K562 (cell line): ENCODE data around the gene TMEM126A. TPM values are rescaled to one million over a fixed set of nuclear protein-coding genes. Genes with fewer than 3 reads are reported as not detected.

Experiments
- ATAC-seq: fragments of 200-7000 bp; cut with Tn5 transposase; 3 replicates; pipeline ENCODE4 v1.9.1; 2020; ENCODE audit warnings: moderate library complexity
- BruUV-seq: library from RNA; stranded (reverse); fragments of 400-500 nt; replicated peaks from 2 replicates; lab custom pipeline; 2021; lab: Mats Ljungman, UMichigan
- CTCF ChIA-PET: fragments of 300-600 bp; formaldehyde crosslinking; extraction: SDS; loops from one replicate; lab custom pipeline; 2021; ENCODE audit warnings: low intra/inter-chr PET ratio; lab: Yijun Ruan, JAX
- POLR2A ChIA-PET: fragments of 300-600, 350-650 bp; sonication (Branson Sonifier 250); formaldehyde crosslinking; extraction: SDS; loops from one replicate; lab custom pipeline; 2021; ENCODE audit warnings: antibody characterized with exemption, inconsistent platforms; lab: Yijun Ruan, JAX
- DNase-seq, 4 experiments: peaks; one replicate each; pipeline versions ENCODE4 v3.0.0 to v3.0.0-alpha.2; 2011 to 2018; ENCODE audit warnings: low spot score in 3 of 4, mixed read lengths in 3 of 4; ENCODE audit errors: extremely low read depth in 1 of 4
- FAIRE-seq: peaks from 2 replicates; lab custom pipeline; 2011; peaks lifted over from hg19 to GRCh38; lab: Jason Lieb, UNC
- H2AFZ ChIP-seq: 2 replicates; pipeline ENCODE4 v1.6.0; 2011; ENCODE audit warnings: low read depth, low read length, control low read depth, inconsistent platforms
- H3K27ac ChIP-seq: fragments of 200-600 bp; 3 replicates; pipeline ENCODE4 v1.8.0; 2011; ENCODE audit warnings: low read depth, mild to moderate bottlenecking, control low read depth, inconsistent platforms, low read length, moderate library complexity, mixed read lengths; ENCODE audit errors: extremely low read depth
- H3K27me3 ChIP-seq, 2 experiments: fragments of 300-600 bp in 1 of 2; 2 replicates in 1 of 2; 3 replicates in 1 of 2; pipeline versions ENCODE4 v1.6.0 to v1.8.0; 2011; ENCODE audit warnings: inconsistent platforms in 2 of 2, low read length in 2 of 2, mild to moderate bottlenecking in 1 of 2, mixed read lengths in 1 of 2, moderate library complexity in 1 of 2; ENCODE audit not compliant: control insufficient read depth in 2 of 2, insufficient read depth in 2 of 2
- H3K36me3 ChIP-seq: fragments of 300-600 bp; 3 replicates; pipeline ENCODE4 v1.8.0; 2011; ENCODE audit warnings: mild to moderate bottlenecking, low read length, inconsistent platforms; ENCODE audit not compliant: control insufficient read depth, insufficient read depth
- H3K4me1 ChIP-seq, 2 experiments: fragments of 200-600 bp in 1 of 2; replicated peaks in 1 of 2; 2 replicates in 1 of 2; 3 replicates in 1 of 2; pipeline versions ENCODE4 v1.5.1 to v1.8.0; 2011; ENCODE audit warnings: inconsistent platforms in 2 of 2, low read length in 2 of 2, mild to moderate bottlenecking in 1 of 2, mixed read lengths in 1 of 2, moderate library complexity in 1 of 2; ENCODE audit not compliant: control insufficient read depth in 2 of 2, insufficient read depth in 2 of 2
- H3K4me2 ChIP-seq: 2 replicates; pipeline ENCODE4 v1.6.1; 2011; ENCODE audit warnings: low read length, control low read depth, inconsistent platforms, mixed read lengths; ENCODE audit not compliant: insufficient read depth
- H3K4me3 ChIP-seq: fragments of 200-600 bp; sonication (generic), shearing (Covaris generic); 2 replicates; pipeline ENCODE4 v1.5.1; 2016; ENCODE audit warnings: control low read depth, inconsistent platforms
- H3K79me2 ChIP-seq: fragments of 200-600 bp; 3 replicates; pipeline ENCODE4 v1.8.0; 2011; ENCODE audit warnings: low read length, inconsistent platforms; ENCODE audit not compliant: control insufficient read depth, insufficient read depth
- H3K9ac ChIP-seq, 2 experiments: 2 replicates each; pipeline versions ENCODE4 v1.6.0 to v1.6.1; 2011; ENCODE audit warnings: low read depth in 2 of 2, low read length in 2 of 2, control low read depth in 1 of 2, inconsistent platforms in 1 of 2, mild to moderate bottlenecking in 1 of 2, mixed read lengths in 1 of 2; ENCODE audit not compliant: insufficient read depth in 1 of 2
- H3K9me1 ChIP-seq: one replicate; pipeline ENCODE4 v1.6.0; 2011; ENCODE audit warnings: inconsistent platforms, mild to moderate bottlenecking, low read length, moderate library complexity; ENCODE audit not compliant: control insufficient read depth, insufficient read depth
- H3K9me3 ChIP-seq: replicated peaks from 2 replicates; pipeline ENCODE4 v1.5.1; 2011; ENCODE audit warnings: low read depth, low read length, inconsistent platforms; ENCODE audit not compliant: control insufficient read depth, insufficient read depth
- H4K20me1 ChIP-seq: replicated peaks from 2 replicates; pipeline ENCODE4 v1.6.1; 2011; ENCODE audit warnings: low read length, inconsistent platforms, mixed read lengths; ENCODE audit not compliant: control insufficient read depth, insufficient read depth
- CTCF ChIP-seq, 3 experiments: IDR thresholded peaks in 2 of 3; conservative IDR thresholded peaks in 1 of 3; 2 replicates each; pipeline ENCODE4 v1.5.1; 2011 to 2012; ENCODE audit warnings: low read length in 3 of 3, mild to moderate bottlenecking in 3 of 3, control low read depth in 2 of 3, improper control_type of control experiment in 1 of 3, inconsistent platforms in 1 of 3, low read depth in 1 of 3, mixed read lengths in 1 of 3, moderate library complexity in 1 of 3; ENCODE audit not compliant: insufficient read depth in 2 of 3
- DIDO1 ChIP-seq: fragments of 450-650 bp; IDR thresholded peaks from 2 replicates; pipeline ENCODE4 v1.6.1; 2016; ENCODE audit warnings: low read depth, missing biosample characterization, missing genetic modification characterization
- RBM39 ChIP-seq: fragments of 200-400 bp; formaldehyde crosslinking; optimal IDR thresholded peaks from 2 replicates; pipeline ENCODE3; 2018; ENCODE audit warnings: low read depth, low read length
- SAFB ChIP-seq: fragments of 200-400 bp; formaldehyde crosslinking; IDR thresholded peaks from 2 replicates; pipeline ENCODE4 v1.6.1; 2017; ENCODE audit warnings: low read depth, low read length, borderline replicate concordance
- ZNF263 ChIP-seq: sonication (generic); formaldehyde crosslinking; IDR thresholded peaks from 2 replicates; pipeline ENCODE4 v1.8.0; 2022; ENCODE audit warnings: mild to moderate bottlenecking, missing genetic modification reagents, borderline replicate concordance
- WGBS: fragments of 100-300 bp; shearing (Covaris generic); methylation state at CpG from one replicate; pipeline ENCODE4 v1.1.6; 2016; ENCODE audit warnings: low coverage, mixed read lengths; ENCODE audit not compliant: insufficient coverage; ENCODE audit errors: missing lambda C conversion rate; 5-methylcytosine and 5-hydroxymethylcytosine counted together
- in situ Hi-C: fragments of 300-500 bp; cut with MboI; formaldehyde crosslinking; loops from 4 replicates; pipeline ENCODE4 v1.15.0; 2018; ENCODE audit warnings: inconsistent platforms, mixed read lengths
- intact Hi-C: fragments of 100-400 bp; cut with micrococcal nuclease; formaldehyde crosslinking; loops from 2 replicates; pipeline ENCODE4 v1.14.2; 2022
- polyA plus RNA-seq, 8 experiments: library from polyadenylated mRNA; depleted of rRNA in 4 of 8; stranded (reverse) in 5 of 8; unstranded in 3 of 8; fragments of >200 nt; fragmentation: Nextera tagmentation in 2 of 8; fragmentation: Illumina TruSeq in 1 of 8; extraction: Ambion mirVana in 2 of 8; extraction: Trizol in 1 of 8; gene quantifications; 2 replicates each; pipeline versions ENCODE4 v1.2.1 to v1.2.3, GENCODE V29; 2011 to 2014; ENCODE audit warnings: inconsistent platforms in 1 of 8, missing spikeins in 1 of 8
- total RNA-seq, 7 experiments: library from RNA; depleted of rRNA in 6 of 7; stranded (reverse); fragments of >200 nt in 6 of 7; fragmentation: Illumina TruSeq in 2 of 7; extraction: Trizol in 2 of 7; gene quantifications; 2 replicates each; pipeline versions ENCODE4 v1.2.1 to v1.2.3, GENCODE V29; 2011 to 2021; ENCODE audit warnings: low replicate concordance in 1 of 7
- TF ChIP-seq, protein P1 (sequence below): fragments of 450-650 bp; conservative IDR thresholded peaks from 2 replicates; pipeline ENCODE4 v1.6.1; 2016; ENCODE audit warnings: missing genetic modification characterization, low read depth, mild to moderate bottlenecking, missing compliant biosample characterization, moderate library complexity

TMEM126A gene
- total and polyA plus RNA-seq, 9 of the 15 experiments (the other 6 are each of a cell fraction or from before 2014, with no cell fraction given): 19.3 to 154 (median 56.3) TPM

GRCh38 chr11:85620256-85620655, 27.5 kb upstream of the TMEM126A start:
- H3K36me3 ChIP-seq: no peaks in the 10 kb centered on the region
- H3K4me2 ChIP-seq: no peak overlapping the region
- CTCF ChIA-PET: no interaction called here
- FAIRE-seq: no peak
- no peak for ATAC-seq
- in situ Hi-C loops (no loop called here), intact Hi-C loops (no loop called here)
- no peak for DNase-seq
- WGBS: 24% methylated on average over 3 of the region's 3 CpGs
- no peak overlapping the region for H3K9ac ChIP-seq
- H3K27me3 ChIP-seq: no peaks in the 10 kb centered on the region
- no peaks in the 10 kb centered on the region for H3K9me1 ChIP-seq
- H3K4me1 ChIP-seq: no peaks in the 10 kb centered on the region
- no peaks in the 10 kb centered on the region for H3K79me2 ChIP-seq
- H2AFZ ChIP-seq: no peak overlapping the region
- POLR2A ChIA-PET: interaction anchor here (1.0 kb wide), 1 partner anchor 8 kb away, joined by 5 read pairs; the partner anchor contains the start of gene TMEM126B
- no peaks in the 10 kb centered on the region for H3K9me3 ChIP-seq
- no peaks in the 10 kb centered on the region for H4K20me1 ChIP-seq
- H3K4me3 ChIP-seq: no peak overlapping the region
- BruUV-seq: no TSS peak
- H3K27ac ChIP-seq: no peak overlapping the region
- no peak for TF ChIP-seq RBM39
- TF ChIP-seq SAFB: no peak
- TF ChIP-seq, protein P1, sequence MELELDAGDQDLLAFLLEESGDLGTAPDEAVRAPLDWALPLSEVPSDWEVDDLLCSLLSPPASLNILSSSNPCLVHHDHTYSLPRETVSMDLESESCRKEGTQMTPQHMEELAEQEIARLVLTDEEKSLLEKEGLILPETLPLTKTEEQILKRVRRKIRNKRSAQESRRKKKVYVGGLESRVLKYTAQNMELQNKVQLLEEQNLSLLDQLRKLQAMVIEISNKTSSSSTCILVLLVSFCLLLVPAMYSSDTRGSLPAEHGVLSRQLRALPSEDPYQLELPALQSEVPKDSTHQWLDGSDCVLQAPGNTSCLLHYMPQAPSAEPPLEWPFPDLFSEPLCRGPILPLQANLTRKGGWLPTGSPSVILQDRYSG (tag): no peak
- no peak for TF ChIP-seq ZNF263
- no peak for TF ChIP-seq DIDO1 (tag)
- no peak for TF ChIP-seq CTCF (IDR thresholded peaks at IDR 0.05 in 2 of 3, conservative IDR thresholded peaks at IDR 0.05 in 1 of 3; ENCODE audit: insufficient read depth in 2 of 3, low read depth in 1 of 3, low read length in 3 of 3)
